Duodenal mucosa (tissue), 2 donors: Measurements from ENCODE around the gene ADGRG7.

Experiments used
- H3K27ac ChIP-seq: one replicate; pipeline ENCODE4 v1.7.0; 2013; ENCODE audit warnings: low read depth, low read length
- H3K27me3 ChIP-seq, 2 donors: one replicate each; pipeline ENCODE4 v1.7.0; 2013; ENCODE audit warnings: low read length in 2 of 2, control low read depth in 1 of 2; ENCODE audit not compliant: insufficient read depth in 2 of 2, control insufficient read depth in 1 of 2
- H3K36me3 ChIP-seq, 2 donors: one replicate each; pipeline ENCODE4 v1.7.0; 2013; ENCODE audit warnings: low read length in 2 of 2, control low read depth in 1 of 2; ENCODE audit not compliant: insufficient read depth in 2 of 2, control insufficient read depth in 1 of 2
- H3K4me1 ChIP-seq, 2 donors: one replicate each; pipeline ENCODE4 v1.7.0; 2013; ENCODE audit warnings: low read length in 2 of 2, control low read depth in 1 of 2; ENCODE audit not compliant: insufficient read depth in 2 of 2, control insufficient read depth in 1 of 2
- H3K4me3 ChIP-seq, 2 donors: one replicate each; pipeline ENCODE4 v1.7.0; 2013; ENCODE audit warnings: low read length in 2 of 2, low read depth in 1 of 2
- H3K9ac ChIP-seq, 2 donors: one replicate each; pipeline ENCODE4 v1.7.0; 2013; ENCODE audit warnings: low read length in 2 of 2, low read depth in 1 of 2
- H3K9me3 ChIP-seq, 2 donors: one replicate each; pipeline ENCODE4 v1.7.0; 2013; ENCODE audit warnings: low read length in 2 of 2, control low read depth in 1 of 2; ENCODE audit not compliant: control insufficient read depth in 1 of 2

Gene ADGRG7

GRCh38 chr3:100730524-100730923 lies 121.1 kb downstream of the ADGRG7 start:
- no peak overlapping the region for H3K27ac ChIP-seq
- no peaks in the 10 kb centered on the region for H3K4me1 ChIP-seq
- peaks cover 13 to 78% of the 10 kb centered on the region in 2 donors for H3K36me3 ChIP-seq

GRCh38 chr3:100732435-100732834 lies 123.0 kb downstream of the ADGRG7 start:
- Histone ChIP-seq H3K4me1 (no peaks in the 10 kb centered on the region), H3K9me3 (no peaks in the 10 kb centered on the region), H3K27me3 (no peaks in the 10 kb centered on the region), H3K9ac (no peak overlapping the region), H3K36me3 (peaks cover 25 to 76% of the 10 kb centered on the region in 2 donors), H3K4me3 (no peak overlapping the region), H3K27ac (no peak overlapping the region)

More at GRCh38 chr3:100730524-100730923, 121.1 kb downstream of the ADGRG7 start:
- Histone ChIP-seq H3K27me3 (no peaks in the 10 kb centered on the region), H3K9ac (no peak overlapping the region), H3K9me3 (no peaks in the 10 kb centered on the region), H3K4me3 (no peak overlapping the region)

DNA sequence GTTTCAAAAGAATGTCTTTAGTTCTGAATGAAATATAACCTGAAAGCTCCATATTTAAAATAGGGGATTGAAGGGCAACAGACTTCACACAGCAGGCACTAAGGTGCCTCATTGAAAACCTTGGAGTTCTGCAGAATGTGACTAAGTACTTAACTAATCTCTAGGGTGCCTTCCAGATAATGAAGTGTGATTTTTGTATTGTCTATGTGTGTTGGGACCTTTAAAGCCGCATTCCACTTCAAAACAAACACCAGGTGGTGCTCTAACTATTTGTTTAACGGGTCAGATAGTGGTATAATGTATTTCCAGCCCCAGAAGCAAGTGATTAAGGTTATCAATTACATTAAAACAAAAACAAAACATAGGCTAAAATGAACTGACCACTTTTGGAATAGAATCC lies 127.9 kb downstream of the ADGRG7 start:
- Histone ChIP-seq H3K36me3 (peaks cover 36 to 89% of the 10 kb centered on the region in 2 donors), H3K4me1 (no peaks in the 10 kb centered on the region), H3K27ac (no peak overlapping the region), H3K27me3 (no peaks in the 10 kb centered on the region), H3K9ac (no peak overlapping the region), H3K9me3 (no peaks in the 10 kb centered on the region), H3K4me3 (no peak overlapping the region)

GRCh38 chr3:100740207-100740606 lies 130.8 kb downstream of the ADGRG7 start:
- Histone ChIP-seq H3K9ac (no peak overlapping the region), H3K27ac (no peak overlapping the region), H3K9me3 (no peaks in the 10 kb centered on the region), H3K27me3 (no peaks in the 10 kb centered on the region), H3K4me3 (no peak overlapping the region), H3K4me1 (no peaks in the 10 kb centered on the region), H3K36me3 (peaks cover 44 to 83% of the 10 kb centered on the region in 2 donors)

DNA sequence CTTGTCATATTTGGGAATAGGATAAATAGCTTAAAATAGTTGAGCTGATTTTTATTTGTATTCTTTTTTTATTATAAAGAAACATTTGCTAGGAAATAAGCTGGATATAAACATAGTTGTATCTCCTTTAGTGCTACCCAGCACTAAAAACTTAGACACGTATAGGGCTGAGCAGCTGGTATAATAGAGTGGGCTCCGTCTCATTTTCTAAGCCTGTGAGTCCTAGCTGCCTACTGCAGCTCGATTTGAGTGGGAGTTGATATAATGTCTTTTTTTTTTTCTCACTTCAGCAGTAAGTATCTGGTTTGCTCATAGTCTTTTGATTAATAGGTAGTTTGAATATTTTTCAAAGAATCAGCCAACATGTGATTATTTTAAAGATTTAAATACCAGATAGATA lies 134.1 kb downstream of the ADGRG7 start:
- Histone ChIP-seq H3K4me3 (no peak overlapping the region), H3K4me1 (no peaks in the 10 kb centered on the region), H3K27me3 (no peaks in the 10 kb centered on the region), H3K9me3 (no peaks in the 10 kb centered on the region), H3K36me3 (peaks cover 43 to 82% of the 10 kb centered on the region in 2 donors), H3K9ac (no peak overlapping the region), H3K27ac (no peak overlapping the region)

- Histone ChIP-seq H3K9me3 (no peaks in the 10 kb centered on the region), H3K27ac (no peak overlapping the region), H3K4me1 (no peaks in the 10 kb centered on the region), H3K9ac (no peak overlapping the region), H3K27me3 (no peaks in the 10 kb centered on the region), H3K4me3 (no peak overlapping the region), H3K36me3 (peaks cover 43 to 83% of the 10 kb centered on the region in 2 donors)
These were observed 135.3 kb downstream of the ADGRG7 start for GRCh38 chr3:100744671-100745070.
